Memory B cell (primary cell): ENCODE data around the gene STK17B.
A peak's percentile ranks its signal among the peaks of the same experiment; 100 is the strongest.

Experiments
- ATAC-seq: fragments of 150-1000 bp; cut with Tn5 transposase; 2 replicates; pipeline ENCODE4 v1.10.0; 2021; ENCODE audit warnings: low read depth, mild to moderate bottlenecking, moderate library complexity
- DNase-seq, 2 donors: peaks; one replicate each; pipeline ENCODE4 v3.0.0; 2022; ENCODE audit warnings: low spot score in 2 of 2
- H3K27ac Mint-ChIP-seq: one replicate; pipeline ENCODE4 v1.8.0; 2022; ENCODE audit warnings: mild to moderate bottlenecking, moderate library complexity, mixed read lengths
- H3K27me3 Mint-ChIP-seq: one replicate; pipeline ENCODE4 v1.8.0; 2022; ENCODE audit warnings: mixed read lengths
- H3K36me3 Mint-ChIP-seq: one replicate; pipeline ENCODE4 v1.8.0; 2022; ENCODE audit warnings: mild to moderate bottlenecking, mixed read lengths
- H3K4me1 Mint-ChIP-seq: one replicate; pipeline ENCODE4 v1.8.0; 2022; ENCODE audit warnings: mixed read lengths
- H3K4me3 Mint-ChIP-seq: one replicate; pipeline ENCODE4 v1.8.0; 2022; ENCODE audit warnings: mild to moderate bottlenecking, moderate library complexity, mixed read lengths
- H3K9me3 Mint-ChIP-seq: one replicate; pipeline ENCODE4 v1.8.0; 2022; ENCODE audit warnings: mixed read lengths

Gene STK17B

DNA sequence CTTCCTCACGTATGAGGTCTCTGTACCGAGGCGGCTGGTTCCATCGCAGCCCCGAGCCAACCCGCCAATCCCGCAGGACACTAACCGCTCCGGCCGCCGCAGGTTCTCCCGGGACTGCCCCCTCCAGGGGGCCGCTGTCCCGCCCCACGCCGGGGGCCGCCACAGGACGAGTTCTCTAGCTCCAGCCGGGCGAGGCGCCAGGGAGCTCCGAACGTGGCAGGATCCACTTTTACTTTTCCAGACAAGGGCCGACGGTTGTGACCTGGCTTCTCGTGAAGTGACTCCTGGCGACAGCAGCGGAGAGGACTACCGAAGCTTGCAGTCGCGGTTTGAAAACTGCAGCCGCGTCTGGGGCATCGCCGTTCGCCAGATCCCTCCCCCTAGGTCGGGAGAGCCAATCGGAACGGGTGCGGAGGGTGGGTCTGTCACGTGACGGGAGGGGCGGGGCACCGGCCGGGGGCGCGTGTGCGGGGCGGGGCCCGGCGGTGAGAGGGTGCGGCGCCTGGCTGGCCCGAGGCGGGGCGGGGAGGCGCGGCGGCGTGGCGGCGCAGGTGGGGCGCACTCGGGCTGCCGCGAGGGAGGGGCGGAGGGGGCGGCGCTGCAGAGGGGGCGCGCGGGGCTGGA lies at the start of gene STK17B:
Gene STK17B, minus strand, starts transcription at position 331 of the 624 bp plus-strand sequence. CDS start 8,195 bp downstream, outside the sequence.
- peak; percentile 86 to 92 for DNase-seq
- Mint-ChIP-seq H3K4me3 (peak within 1 kb of the TSS; percentile 100), H3K27me3 (no peaks in the 10 kb centered on the region), H3K9me3 (no peaks in the 10 kb centered on the region), H3K36me3 (peaks cover 13% of the 10 kb centered on the region), H3K27ac (peak within 1 kb of the TSS; percentile 97), H3K4me1 (peaks cover 33% of the 10 kb centered on the region)
- ATAC-seq: peak; percentile 61

DNA sequence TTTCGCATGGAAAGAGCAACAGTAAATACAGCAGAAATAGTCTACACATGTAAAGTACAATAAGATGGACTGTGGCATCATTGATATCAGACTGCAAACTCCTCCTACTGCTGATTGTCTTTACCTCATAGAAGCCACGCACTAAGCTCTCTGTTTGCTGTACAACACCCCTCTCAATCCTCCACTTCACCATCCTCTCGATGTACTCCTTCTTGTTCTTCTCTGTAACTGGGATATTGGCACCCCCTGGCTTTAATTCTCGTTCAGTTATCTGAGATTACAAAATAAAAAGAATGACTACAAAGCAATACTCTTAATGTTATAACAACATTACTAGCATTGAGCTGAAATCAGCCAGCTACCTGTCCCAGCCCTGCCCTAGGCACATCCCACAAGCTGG lies 49.3 kb upstream of the STK17B start:
- no peak for ATAC-seq
- H3K4me1 Mint-ChIP-seq: peaks cover 28% of the 10 kb centered on the region
- no peaks in the 10 kb centered on the region for H3K27me3 Mint-ChIP-seq
- H3K36me3 Mint-ChIP-seq: peaks cover 2% of the 10 kb centered on the region
- H3K4me3 Mint-ChIP-seq: no peak overlapping the region
- DNase-seq: no peak
- H3K27ac Mint-ChIP-seq: no peak overlapping the region
- no peaks in the 10 kb centered on the region for H3K9me3 Mint-ChIP-seq

DNA sequence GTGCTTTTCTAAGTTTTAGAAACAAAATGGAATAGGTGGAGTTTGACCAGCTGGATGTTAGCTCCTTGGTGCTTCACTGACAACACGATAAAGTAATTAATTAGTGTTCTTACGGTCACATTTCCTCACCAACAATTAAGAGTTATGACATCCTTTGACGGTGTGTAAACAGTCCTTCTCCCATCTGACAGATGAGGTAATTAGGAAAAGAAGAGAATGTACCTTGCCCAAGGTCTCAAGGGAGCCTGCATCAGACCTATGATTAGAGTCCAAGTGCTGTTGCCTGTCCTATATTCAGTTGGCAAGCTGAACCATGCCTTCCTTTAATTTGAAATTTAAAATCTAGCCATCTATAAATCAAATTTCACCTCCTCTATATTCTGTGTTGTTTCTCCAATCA lies 48.3 kb upstream of the STK17B start:
- ATAC-seq (no peak), DNase-seq (no peak)
- peaks cover 23% of the 10 kb centered on the region for H3K4me1 Mint-ChIP-seq
- H3K9me3 Mint-ChIP-seq: no peaks in the 10 kb centered on the region
- peaks cover 2% of the 10 kb centered on the region for H3K36me3 Mint-ChIP-seq
- H3K27ac Mint-ChIP-seq: no peak overlapping the region
- no peaks in the 10 kb centered on the region for H3K27me3 Mint-ChIP-seq
- no peak overlapping the region for H3K4me3 Mint-ChIP-seq

DNA sequence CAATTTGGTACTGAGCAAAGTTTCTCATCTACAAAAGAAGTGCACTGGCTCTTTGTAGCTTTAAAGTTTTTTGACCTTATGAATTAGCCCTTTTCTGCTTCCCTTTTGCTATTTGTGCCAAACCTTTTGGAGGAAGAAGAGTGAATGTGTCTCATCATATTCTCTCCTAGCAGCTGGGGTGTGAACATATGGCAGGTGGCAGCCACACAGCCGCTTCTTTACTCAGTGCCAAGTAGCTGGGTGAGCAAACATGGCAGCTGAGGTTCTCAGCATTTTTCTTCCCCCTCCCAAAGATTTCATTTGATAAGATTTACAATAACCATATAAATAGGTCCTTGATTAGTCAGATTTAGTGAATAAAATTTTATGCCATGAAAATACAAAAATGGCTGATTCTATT lies 46.7 kb upstream of the STK17B start:
- Mint-ChIP-seq H3K9me3 (no peaks in the 10 kb centered on the region), H3K27me3 (no peaks in the 10 kb centered on the region), H3K27ac (no peak overlapping the region), H3K36me3 (no peaks in the 10 kb centered on the region), H3K4me3 (no peak overlapping the region), H3K4me1 (peaks cover 19% of the 10 kb centered on the region)
- no peak for DNase-seq
- no peak for ATAC-seq

DNA sequence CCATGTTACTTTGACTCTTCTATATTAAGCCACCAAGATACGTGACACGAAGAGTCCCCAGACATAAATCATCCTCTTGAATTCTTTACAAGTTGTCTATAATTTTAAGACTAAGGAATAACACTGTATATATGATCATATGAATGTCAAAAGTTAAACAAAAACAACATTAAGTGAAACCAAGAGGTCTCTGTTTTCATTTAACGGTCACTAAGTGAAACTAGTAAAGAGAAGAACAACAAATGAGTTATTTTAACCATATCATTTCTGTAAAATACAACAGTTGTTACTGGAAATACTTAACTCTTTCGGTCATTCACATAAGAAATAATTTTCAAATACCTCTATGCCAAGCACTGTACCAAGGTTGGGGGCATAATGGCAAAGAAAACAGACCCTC lies 45.7 kb upstream of the STK17B start:
- Mint-ChIP-seq H3K27me3 (no peaks in the 10 kb centered on the region), H3K36me3 (no peaks in the 10 kb centered on the region), H3K4me1 (peaks cover 27% of the 10 kb centered on the region), H3K9me3 (no peaks in the 10 kb centered on the region), H3K4me3 (no peak overlapping the region), H3K27ac (peak overlapping the region; percentile 59)
- no peak for ATAC-seq
- DNase-seq: no peak

DNA sequence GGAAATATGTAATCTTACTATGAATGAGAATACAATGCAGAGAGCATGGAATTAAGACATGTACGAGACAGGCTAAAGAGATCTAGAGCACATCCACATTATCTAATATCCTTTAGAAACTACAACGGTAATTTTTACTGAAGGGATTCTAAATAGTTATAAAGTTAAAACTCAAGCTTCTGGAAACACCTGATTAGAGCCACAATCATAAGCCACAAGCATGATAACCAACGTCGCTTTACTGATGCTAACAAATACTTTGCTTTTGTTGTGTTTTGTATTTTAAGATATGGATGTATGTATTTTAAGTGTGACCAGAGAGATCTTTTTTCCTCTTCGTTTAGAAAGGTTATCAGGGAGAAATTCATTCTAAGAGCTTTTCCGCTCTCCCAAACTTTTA lies 44.0 kb upstream of the STK17B start:
- H3K27me3 Mint-ChIP-seq: no peaks in the 10 kb centered on the region
- peak overlapping the region; percentile 32 for H3K27ac Mint-ChIP-seq
- no peak overlapping the region for H3K4me3 Mint-ChIP-seq
- H3K36me3 Mint-ChIP-seq: no peaks in the 10 kb centered on the region
- ATAC-seq (no peak), DNase-seq (no peak)
- no peaks in the 10 kb centered on the region for H3K9me3 Mint-ChIP-seq
- H3K4me1 Mint-ChIP-seq: peaks cover 31% of the 10 kb centered on the region

DNA sequence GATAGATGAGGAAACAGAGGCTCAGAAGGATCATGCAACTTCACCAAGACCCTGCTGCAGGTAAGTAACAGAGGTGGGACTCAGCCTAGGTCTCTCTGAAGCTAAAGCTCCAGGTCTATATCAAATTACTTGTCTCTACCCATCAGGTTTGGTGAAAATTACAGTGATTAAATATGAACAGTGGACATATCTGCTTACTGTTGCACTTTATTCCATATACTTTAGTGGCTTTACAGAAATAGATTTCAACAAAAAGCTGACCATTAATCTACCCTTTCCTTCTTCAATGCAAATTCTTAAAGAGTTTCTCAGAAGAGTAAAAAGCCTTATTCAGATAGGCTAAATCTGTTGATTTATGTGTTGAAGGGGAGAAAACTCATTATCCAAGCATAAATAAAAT lies 42.8 kb upstream of the STK17B start:
- peaks cover 38% of the 10 kb centered on the region for H3K4me1 Mint-ChIP-seq
- H3K27ac Mint-ChIP-seq: peak overlapping the region; percentile 98
- no peaks in the 10 kb centered on the region for H3K36me3 Mint-ChIP-seq
- H3K27me3 Mint-ChIP-seq: no peaks in the 10 kb centered on the region
- H3K9me3 Mint-ChIP-seq: no peaks in the 10 kb centered on the region
- ATAC-seq: no peak
- DNase-seq: no peak
- no peak overlapping the region for H3K4me3 Mint-ChIP-seq

DNA sequence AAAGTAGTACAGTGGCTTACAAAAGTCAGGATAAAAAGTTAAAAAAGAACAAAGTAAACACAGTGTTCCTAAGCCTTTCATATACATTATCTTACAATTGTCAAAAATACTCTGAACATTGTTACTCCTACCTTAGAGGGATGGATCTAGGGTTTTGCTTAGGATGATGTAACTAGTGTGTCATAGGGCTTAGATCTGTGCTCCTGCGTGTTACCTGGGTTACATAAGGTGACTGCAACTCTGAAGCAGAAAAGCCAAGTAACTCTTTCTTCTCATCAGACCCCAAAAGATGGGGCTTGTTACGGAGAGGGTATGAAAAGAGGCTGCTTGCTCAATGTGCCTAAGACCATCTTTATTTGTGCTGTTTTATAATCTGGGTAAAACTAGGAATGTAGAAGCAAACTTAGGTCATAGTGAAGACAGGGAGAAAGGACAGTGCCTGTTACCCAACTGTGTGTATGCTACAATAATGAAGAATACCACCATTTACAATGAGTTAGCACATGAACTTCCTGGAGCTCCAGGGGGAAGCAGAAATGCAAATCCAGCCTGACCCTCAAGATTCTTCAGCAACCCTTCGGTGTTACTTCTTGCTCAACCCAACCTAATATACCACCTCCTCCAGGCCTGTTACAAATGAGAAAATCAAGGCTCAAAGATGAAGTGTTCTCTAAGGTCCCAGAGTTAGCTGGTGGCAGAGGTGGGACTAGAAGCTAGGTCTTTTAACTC lies 42.0 kb upstream of the STK17B start:
- no peaks in the 10 kb centered on the region for H3K27me3 Mint-ChIP-seq
- no peak for DNase-seq
- ATAC-seq: no peak
- no peak overlapping the region for H3K4me3 Mint-ChIP-seq
- no peaks in the 10 kb centered on the region for H3K36me3 Mint-ChIP-seq
- no peaks in the 10 kb centered on the region for H3K9me3 Mint-ChIP-seq
- H3K27ac Mint-ChIP-seq: peak overlapping the region; percentile 98
- H3K4me1 Mint-ChIP-seq: peaks cover 43% of the 10 kb centered on the region

DNA sequence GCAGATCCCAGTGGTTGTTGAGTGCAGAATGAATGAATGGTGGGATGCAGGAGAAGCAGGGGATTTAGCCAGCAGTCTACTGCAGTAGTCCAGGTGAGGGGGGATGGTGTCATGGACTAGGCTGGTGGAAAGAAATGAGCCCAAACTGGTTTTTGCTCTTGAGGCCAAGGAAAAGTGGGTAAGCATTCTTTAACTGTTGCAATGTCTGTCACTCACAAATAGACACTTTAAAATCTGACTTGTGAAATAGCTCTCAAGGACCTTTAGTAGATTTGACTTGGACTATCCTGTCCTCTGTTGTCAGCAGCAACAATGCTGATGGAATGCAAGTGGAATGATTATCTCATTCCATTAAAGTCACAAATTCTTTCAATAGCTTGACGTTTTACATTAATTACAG lies 37.5 kb upstream of the STK17B start:
- Mint-ChIP-seq H3K4me1 (peaks cover 47% of the 10 kb centered on the region), H3K36me3 (no peaks in the 10 kb centered on the region), H3K4me3 (no peak overlapping the region), H3K27me3 (no peaks in the 10 kb centered on the region), H3K9me3 (no peaks in the 10 kb centered on the region), H3K27ac (peak overlapping the region; percentile 28)
- no peak for ATAC-seq
- DNase-seq: no peak

DNA sequence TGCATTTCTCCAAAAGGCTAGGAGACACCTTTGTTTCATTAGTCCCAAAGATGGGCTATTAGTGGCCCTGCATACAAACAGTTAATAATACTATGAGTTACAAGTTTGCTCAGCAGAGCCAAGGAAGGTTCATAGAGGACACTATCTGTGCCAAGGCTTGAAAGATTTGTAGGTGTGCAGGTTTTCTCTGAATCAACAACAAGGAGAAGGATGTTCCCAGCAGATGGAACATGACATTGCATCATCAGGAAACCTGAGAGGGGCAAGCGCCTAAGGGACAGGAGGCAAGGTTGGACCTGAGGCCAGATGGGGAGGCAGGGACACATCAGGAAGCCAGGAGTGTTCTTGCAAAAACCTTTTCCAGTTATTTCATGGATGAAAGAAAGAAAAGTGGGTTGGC lies 35.4 kb upstream of the STK17B start:
- Mint-ChIP-seq H3K27ac (peak overlapping the region; percentile 42), H3K36me3 (no peaks in the 10 kb centered on the region), H3K4me1 (peaks cover 36% of the 10 kb centered on the region), H3K9me3 (no peaks in the 10 kb centered on the region), H3K4me3 (no peak overlapping the region), H3K27me3 (no peaks in the 10 kb centered on the region)
- DNase-seq (no peak), ATAC-seq (no peak)

DNA sequence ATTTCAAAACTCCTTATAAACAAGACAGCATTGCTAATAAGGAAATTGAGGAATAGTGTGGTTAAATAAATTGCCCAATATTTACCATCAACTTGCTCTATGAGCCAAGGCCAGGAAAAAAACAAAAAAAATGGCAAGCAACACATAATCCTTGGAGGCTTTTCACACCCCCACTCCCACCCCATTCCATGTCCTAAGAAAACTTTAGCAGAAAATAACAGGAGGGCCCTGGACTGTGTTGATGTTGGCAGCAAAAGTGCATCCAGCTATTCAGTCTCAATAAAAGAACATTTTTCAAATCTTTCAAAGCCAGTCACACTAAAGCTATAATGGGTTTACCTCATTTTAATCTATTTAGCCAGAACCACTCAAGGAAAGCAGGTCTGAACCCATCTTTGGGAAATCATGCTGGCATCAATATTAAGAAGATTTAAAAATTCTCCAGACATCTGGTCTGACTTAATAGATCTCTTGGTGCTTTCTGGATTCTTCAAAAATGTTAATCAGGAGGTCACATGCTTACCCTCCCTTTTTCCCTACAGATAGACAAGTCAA lies 34.6 kb upstream of the STK17B start:
- ATAC-seq: no peak
- DNase-seq: no peak
- Mint-ChIP-seq H3K4me1 (peaks cover 35% of the 10 kb centered on the region), H3K4me3 (no peak overlapping the region), H3K9me3 (no peaks in the 10 kb centered on the region), H3K27ac (peak overlapping the region; percentile 42), H3K36me3 (no peaks in the 10 kb centered on the region), H3K27me3 (no peaks in the 10 kb centered on the region)

DNA sequence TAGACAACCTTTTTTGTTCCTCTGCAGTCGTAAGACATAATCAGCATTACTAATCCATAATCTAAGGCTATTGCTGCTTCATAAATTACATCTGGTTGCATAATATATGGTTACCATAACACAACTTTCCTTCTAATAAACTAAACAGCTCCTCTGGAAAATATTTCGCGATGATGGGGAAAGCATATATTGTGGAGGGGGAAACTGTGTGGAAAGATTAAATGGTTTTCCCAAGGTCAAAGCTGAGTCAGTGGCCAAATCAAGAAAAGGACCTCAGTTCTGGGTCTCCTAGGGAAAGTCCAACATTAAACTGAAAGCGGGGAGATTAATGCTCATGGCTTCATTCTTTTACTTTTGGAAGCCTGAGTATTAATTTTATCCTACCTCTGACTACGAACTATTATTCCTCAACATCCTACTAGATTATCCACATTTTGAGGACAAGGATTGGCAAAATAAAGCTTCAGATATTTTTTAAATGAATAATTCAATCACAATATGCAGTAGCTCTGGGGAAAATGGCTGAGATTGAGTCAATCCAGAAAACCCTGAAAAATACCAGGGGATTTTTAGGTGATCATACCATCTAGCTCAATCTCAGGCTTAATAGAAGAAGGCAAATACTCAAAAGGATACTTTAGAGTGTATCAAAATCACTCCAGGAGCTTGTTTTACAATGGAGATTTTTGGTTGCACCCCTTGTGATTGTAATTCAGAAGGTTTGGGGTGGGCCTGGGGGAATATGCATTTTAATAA lies 33.8 kb upstream of the STK17B start:
- Mint-ChIP-seq H3K36me3 (no peaks in the 10 kb centered on the region), H3K4me3 (no peak overlapping the region), H3K4me1 (peaks cover 34% of the 10 kb centered on the region), H3K9me3 (no peaks in the 10 kb centered on the region), H3K27ac (no peak overlapping the region), H3K27me3 (no peaks in the 10 kb centered on the region)
- ATAC-seq (no peak), DNase-seq (no peak)

DNA sequence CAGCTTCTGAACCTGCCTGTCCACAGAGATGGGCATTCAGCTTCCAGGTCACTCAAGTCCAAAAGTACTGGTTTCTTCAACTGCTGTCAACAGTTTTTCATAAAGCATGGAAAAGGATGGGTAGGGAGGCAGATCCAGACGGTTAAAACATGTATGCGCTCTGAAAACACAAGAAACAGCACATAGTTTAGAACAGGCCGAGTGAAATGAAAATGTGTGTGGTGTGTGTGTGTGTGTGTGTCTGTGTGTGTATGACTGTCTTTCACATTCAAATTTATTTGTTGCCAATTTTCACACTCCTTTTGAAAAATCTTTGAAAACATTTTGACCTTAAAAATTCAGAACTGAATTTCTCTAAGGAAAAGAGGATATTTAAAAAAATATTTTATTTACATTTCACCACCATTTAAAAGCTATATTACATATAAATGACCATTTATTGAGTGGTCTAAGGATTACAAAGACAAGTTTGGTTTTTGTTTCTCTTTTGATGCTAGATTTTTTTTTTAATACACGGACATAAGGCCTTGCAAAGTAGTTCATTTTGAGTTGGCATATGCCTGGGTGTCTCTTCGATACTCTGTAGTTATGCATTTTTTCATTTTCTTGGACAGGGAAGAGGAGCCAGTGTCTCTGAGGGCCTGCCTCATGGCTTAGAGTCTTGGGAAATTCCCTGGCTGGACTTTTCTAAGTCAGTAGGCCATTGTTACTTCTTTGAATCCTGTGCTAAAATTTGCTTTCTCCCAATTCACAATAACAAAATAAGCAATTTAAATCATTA lies 30.0 kb upstream of the STK17B start:
- DNase-seq (no peak), ATAC-seq (peak; percentile 26)
- Mint-ChIP-seq H3K4me1 (peaks cover 21% of the 10 kb centered on the region), H3K36me3 (no peaks in the 10 kb centered on the region), H3K27me3 (no peaks in the 10 kb centered on the region), H3K4me3 (peak overlapping the region; percentile 79), H3K27ac (peak overlapping the region; percentile 87), H3K9me3 (no peaks in the 10 kb centered on the region)
